Stimulated activated CD4-positive, alpha-beta T cell treated with anti-CD3 and anti-CD28 coated beads, Interleukin-2, amount 100 ng/mL, for 4 hours (primary cell): ENCODE measurements around the gene NRCAM.

Source experiments
- DNase-seq: peaks from one replicate; pipeline ENCODE4 v3.0.0-alpha.2; 2020; ENCODE audit warnings: low read depth

The NRCAM gene

GRCh38 chr7:108459922-108460551 lies 3.8 kb upstream of the NRCAM start:
- DNase-seq = no peak

GRCh38 chr7:108457871-108458270 lies 1.6 kb upstream of the NRCAM start:
- no peak for DNase-seq

- no peak for DNase-seq
These were observed 757 bp upstream of the NRCAM start for GRCh38 chr7:108456845-108457540.

GRCh38 chr7:108455551-108455997 lies 662 bp downstream of the NRCAM start:
- no peak for DNase-seq

- DNase-seq = no peak
These were observed 1.3 kb downstream of the NRCAM start for GRCh38 chr7:108454674-108455550.

- no peak for DNase-seq
These were observed 1.9 kb downstream of the NRCAM start for GRCh38 chr7:108454317-108454673.

GRCh38 chr7:108453320-108453719 lies 2.9 kb downstream of the NRCAM start:
- no peak for DNase-seq

GRCh38 chr7:108452707-108453106 lies 3.5 kb downstream of the NRCAM start:
- no peak for DNase-seq

GRCh38 chr7:108451296-108451848 lies 4.9 kb downstream of the NRCAM start:
- DNase-seq = no peak

- no peak for DNase-seq
These were observed 6.1 kb downstream of the NRCAM start for GRCh38 chr7:108450160-108450559.

GRCh38 chr7:108449521-108449920 lies 6.7 kb downstream of the NRCAM start:
- no peak for DNase-seq

GRCh38 chr7:108448584-108449505 lies 7.4 kb downstream of the NRCAM start:
- DNase-seq = no peak

- no peak for DNase-seq
These were observed 14.1 kb downstream of the NRCAM start for GRCh38 chr7:108442039-108442568.

GRCh38 chr7:108441392-108441955 lies 14.8 kb downstream of the NRCAM start:
- no peak for DNase-seq

- DNase-seq = no peak
These were observed 15.6 kb downstream of the NRCAM start for GRCh38 chr7:108440613-108441012.

- no peak for DNase-seq
These were observed 19.3 kb downstream of the NRCAM start for GRCh38 chr7:108436906-108437305.

- no peak for DNase-seq
These were observed 22.2 kb downstream of the NRCAM start for GRCh38 chr7:108434010-108434409.

GRCh38 chr7:108431099-108431498 lies 25.1 kb downstream of the NRCAM start:
- DNase-seq = no peak

- no peak for DNase-seq
These were observed 25.6 kb downstream of the NRCAM start for GRCh38 chr7:108430664-108431063.

GRCh38 chr7:108427766-108428165 lies 28.5 kb downstream of the NRCAM start:
- no peak for DNase-seq

- no peak for DNase-seq
These were observed 30.4 kb downstream of the NRCAM start for GRCh38 chr7:108425714-108426275.
